ENCODE results near the gene LAIR1.
"Not testable (repeated sequence)": the region's sequence is repeated elsewhere in the genome, so short reads cannot be mapped to it uniquely, and the experiment has no call there.

LAIR1 gene

GRCh38 chr19:54388802-54389139 is 24.0 kb upstream of the LAIR1 start:
- peak overlapping the region; percentile 27; the same call in 1 of the 2 replicates for H3K4me3 ChIP-seq (replicated peaks; ENCODE audit: insufficient read depth, low read length)
- no peak for TF ChIP-seq SPI1 (IDR thresholded peaks at IDR 0.05; ENCODE audit: borderline replicate concordance, low read depth)
- no peak; the same call in 1 of the 2 replicates for TF ChIP-seq POLR2AphosphoS5 (IDR thresholded peaks at IDR 0.05; ENCODE audit: low read depth)
- TF ChIP-seq GABPA (IDR thresholded peaks at IDR 0.05; ENCODE audit: low read depth): no peak
- TF ChIP-seq REST (IDR thresholded peaks at IDR 0.05; ENCODE audit: insufficient replicate concordance, low read depth): no peak
- no peak for TF ChIP-seq CTCF (IDR thresholded peaks at IDR 0.05; ENCODE audit: insufficient read depth, low read length)
- H3K27ac ChIP-seq (replicated peaks): peak overlapping the region; percentile 83
- no peak for DNase-seq (ENCODE audit: low read depth in 1 of 2, low spot score in 1 of 2)
- H3K27me3 ChIP-seq (ENCODE audit: insufficient read depth, poor library complexity, severe bottlenecking): no peaks in the 10 kb centered on the region

GRCh38 chr19:54387991-54388801 is 23.5 kb upstream of the LAIR1 start:
- Histone ChIP-seq H3K4me3 (replicated peaks; ENCODE audit: insufficient read depth, low read length) (peak overlapping the region; percentile 27), H3K27ac (replicated peaks) (peak overlapping the region; percentile 83), H3K27me3 (ENCODE audit: insufficient read depth, poor library complexity, severe bottlenecking) (no peaks in the 10 kb centered on the region)
- peak; percentile 99 for TF ChIP-seq POLR2AphosphoS5 (IDR thresholded peaks at IDR 0.05; ENCODE audit: low read depth)
- TF ChIP-seq CTCF (IDR thresholded peaks at IDR 0.05; ENCODE audit: insufficient read depth, low read length): no peak
- peak; percentile 66; the same call in 1 of the 2 replicates for TF ChIP-seq SPI1 (IDR thresholded peaks at IDR 0.05; ENCODE audit: borderline replicate concordance, low read depth)
- TF ChIP-seq GABPA (IDR thresholded peaks at IDR 0.05; ENCODE audit: low read depth): peak; percentile 54; the same call in 1 of the 2 replicates
- peak; percentile 78 to 93 for DNase-seq (ENCODE audit: low read depth in 1 of 2, low spot score in 1 of 2)

- no peak overlapping the region for H3K27ac ChIP-seq (replicated peaks)
- no peak overlapping the region for H3K4me3 ChIP-seq (replicated peaks; ENCODE audit: insufficient read depth, low read length)
- no peak for DNase-seq (ENCODE audit: low read depth in 1 of 2, low spot score in 1 of 2)
- TF ChIP-seq POLR2AphosphoS5 (IDR thresholded peaks at IDR 0.05; ENCODE audit: low read depth): no peak
- TF ChIP-seq GABPA (IDR thresholded peaks at IDR 0.05; ENCODE audit: low read depth): no peak
- TF ChIP-seq REST (IDR thresholded peaks at IDR 0.05; ENCODE audit: insufficient replicate concordance, low read depth): no peak
- no peak for TF ChIP-seq SPI1 (IDR thresholded peaks at IDR 0.05; ENCODE audit: borderline replicate concordance, low read depth)
- TF ChIP-seq CTCF (IDR thresholded peaks at IDR 0.05; ENCODE audit: insufficient read depth, low read length): no peak
- no peaks in the 10 kb centered on the region for H3K27me3 ChIP-seq (ENCODE audit: insufficient read depth, poor library complexity, severe bottlenecking)
Observed at GRCh38 chr19:54383330-54383729, 18.6 kb upstream of the LAIR1 start.

- DNase-seq (ENCODE audit: low read depth in 1 of 2, low spot score in 1 of 2); H3K4me3 ChIP-seq (replicated peaks; ENCODE audit: insufficient read depth, low read length); H3K27me3 ChIP-seq (ENCODE audit: insufficient read depth, poor library complexity, severe bottlenecking); H3K27ac ChIP-seq (replicated peaks): not testable (repeated sequence)
Observed at GRCh38 chr19:54382041-54382440, 17.3 kb upstream of the LAIR1 start.

All from HL-60 (cell line).